Ovary (tissue), 3 donors: ENCODE data around the gene ZNF524.

Experiments used
- EP300 ChIP-seq: sonication (generic); formaldehyde crosslinking; IDR thresholded peaks from one replicate; pipeline ENCODE4 v1.6.1; 2017; ENCODE audit warnings: antibody characterized with exemption
- POLR2A ChIP-seq: fragments of 450-650 bp; IDR thresholded peaks from one replicate; pipeline ENCODE4 v1.6.1; 2017; ENCODE audit warnings: antibody characterized with exemption, mild to moderate bottlenecking, moderate library complexity
- TF ChIP-seq, protein P1 (sequence below), 3 donors: fragments of 450-650 bp in 2 of 3; fragments of 200-600 bp in 1 of 3; IDR thresholded peaks; one replicate each; pipeline versions ENCODE4 v1.5.1 to v1.8.0; 2016 to 2022; ENCODE audit warnings: antibody characterized with exemption in 3 of 3, mild to moderate bottlenecking in 1 of 3
- donor health status: DM: no; HTN: no; CAD: no.

DNA sequence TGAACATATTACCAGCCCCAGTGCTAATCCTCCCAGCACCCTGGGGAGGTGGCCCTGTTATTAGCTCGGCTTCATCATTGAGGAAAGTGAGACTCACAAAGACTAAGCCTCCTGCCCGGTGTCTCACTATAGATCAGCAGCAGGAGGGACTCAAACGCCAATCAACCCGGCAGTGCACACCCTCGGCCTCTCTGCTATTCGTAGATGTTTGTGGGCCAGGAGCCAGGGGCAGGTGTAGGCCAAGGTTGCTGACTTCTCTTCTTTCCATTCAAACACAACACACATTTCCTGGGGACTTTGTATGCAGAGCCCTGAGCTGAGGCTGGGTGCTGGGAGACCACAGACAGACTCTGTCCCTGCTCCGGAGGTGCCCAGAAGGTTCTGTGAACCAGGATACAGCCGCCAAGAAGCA lies 45.3 kb upstream of the ZNF524 start:
- TF ChIP-seq POLR2A (no peak), EP300 (no peak)
- TF ChIP-seq, protein P1, sequence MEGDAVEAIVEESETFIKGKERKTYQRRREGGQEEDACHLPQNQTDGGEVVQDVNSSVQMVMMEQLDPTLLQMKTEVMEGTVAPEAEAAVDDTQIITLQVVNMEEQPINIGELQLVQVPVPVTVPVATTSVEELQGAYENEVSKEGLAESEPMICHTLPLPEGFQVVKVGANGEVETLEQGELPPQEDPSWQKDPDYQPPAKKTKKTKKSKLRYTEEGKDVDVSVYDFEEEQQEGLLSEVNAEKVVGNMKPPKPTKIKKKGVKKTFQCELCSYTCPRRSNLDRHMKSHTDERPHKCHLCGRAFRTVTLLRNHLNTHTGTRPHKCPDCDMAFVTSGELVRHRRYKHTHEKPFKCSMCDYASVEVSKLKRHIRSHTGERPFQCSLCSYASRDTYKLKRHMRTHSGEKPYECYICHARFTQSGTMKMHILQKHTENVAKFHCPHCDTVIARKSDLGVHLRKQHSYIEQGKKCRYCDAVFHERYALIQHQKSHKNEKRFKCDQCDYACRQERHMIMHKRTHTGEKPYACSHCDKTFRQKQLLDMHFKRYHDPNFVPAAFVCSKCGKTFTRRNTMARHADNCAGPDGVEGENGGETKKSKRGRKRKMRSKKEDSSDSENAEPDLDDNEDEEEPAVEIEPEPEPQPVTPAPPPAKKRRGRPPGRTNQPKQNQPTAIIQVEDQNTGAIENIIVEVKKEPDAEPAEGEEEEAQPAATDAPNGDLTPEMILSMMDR (IDR thresholded peaks at IDR 0.05): no peak
